Nephron (organoid): ENCODE results near the gene CCL5.

ENCODE experiments used
- H3K27ac Mint-ChIP-seq, 3 experiments: 2 replicates each; pipeline ENCODE4 v1.8.0; 2020; ENCODE audit warnings: mixed read lengths in 3 of 3, mild to moderate bottlenecking in 2 of 3, moderate library complexity in 1 of 3
- H3K27me3 Mint-ChIP-seq: 2 replicates; pipeline ENCODE4 v1.8.0; 2021; ENCODE audit warnings: low read depth, mild to moderate bottlenecking, moderate library complexity, mixed read lengths
- H3K36me3 Mint-ChIP-seq: 2 replicates; pipeline ENCODE4 v1.8.0; 2020; ENCODE audit warnings: low read depth, mixed read lengths
- H3K4me1 Mint-ChIP-seq: 2 replicates; pipeline ENCODE4 v1.8.0; 2020; ENCODE audit warnings: mixed read lengths
- H3K4me3 Mint-ChIP-seq, 3 experiments: 2 replicates each; pipeline ENCODE4 v1.8.0; 2020; ENCODE audit warnings: mild to moderate bottlenecking in 3 of 3, mixed read lengths in 3 of 3, moderate library complexity in 2 of 3
- H3K9me3 Mint-ChIP-seq: 2 replicates; pipeline ENCODE4 v1.8.0; 2020; ENCODE audit warnings: mixed read lengths
- TF ChIP-seq, protein P1 (sequence below), 3 experiments: fragments of 200-600 bp; sonication (generic); IDR thresholded peaks; one replicate each; pipeline ENCODE4 v1.5.0; 2021; ENCODE audit warnings: antibody characterized with exemption in 3 of 3; ENCODE audit not compliant: unreplicated experiment in 3 of 3

CCL5 gene

DNA sequence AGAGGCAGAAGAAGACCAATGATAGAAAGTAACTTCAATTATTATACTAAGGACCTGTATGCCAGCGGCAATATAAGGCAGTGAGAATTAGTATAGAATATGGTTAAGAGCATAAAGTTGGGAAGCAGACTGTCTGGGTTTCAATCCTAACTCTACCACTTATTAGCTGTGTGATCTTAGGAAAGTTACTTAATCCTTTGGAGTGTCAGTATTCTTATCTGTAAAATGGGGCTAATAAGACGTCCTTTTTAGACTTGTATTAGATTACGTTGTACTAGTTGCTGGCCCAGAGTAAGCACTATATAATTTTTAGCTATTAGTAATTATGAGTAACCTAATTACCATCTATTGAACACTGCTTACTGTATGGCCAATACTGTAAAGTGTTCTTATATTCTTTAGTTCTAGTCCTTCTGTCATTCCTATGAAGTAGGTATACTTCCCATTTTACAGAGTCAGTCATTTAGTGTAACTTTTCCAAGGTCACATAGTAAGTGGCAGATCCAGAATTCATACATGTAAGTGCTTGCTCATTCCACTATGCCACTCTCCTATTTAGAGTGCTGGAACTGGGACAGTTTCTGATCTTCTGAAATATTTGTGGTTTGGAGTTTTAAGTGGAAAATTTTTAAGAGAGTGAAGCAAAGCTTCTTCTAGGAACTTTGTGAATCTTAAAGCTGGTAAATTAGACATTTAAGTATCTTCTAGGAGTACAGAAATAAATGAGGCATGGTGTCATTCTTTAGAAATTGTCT lies 33.9 kb downstream of the CCL5 start:
- no peaks in the 10 kb centered on the region for H3K4me1 Mint-ChIP-seq
- TF ChIP-seq, protein P1, sequence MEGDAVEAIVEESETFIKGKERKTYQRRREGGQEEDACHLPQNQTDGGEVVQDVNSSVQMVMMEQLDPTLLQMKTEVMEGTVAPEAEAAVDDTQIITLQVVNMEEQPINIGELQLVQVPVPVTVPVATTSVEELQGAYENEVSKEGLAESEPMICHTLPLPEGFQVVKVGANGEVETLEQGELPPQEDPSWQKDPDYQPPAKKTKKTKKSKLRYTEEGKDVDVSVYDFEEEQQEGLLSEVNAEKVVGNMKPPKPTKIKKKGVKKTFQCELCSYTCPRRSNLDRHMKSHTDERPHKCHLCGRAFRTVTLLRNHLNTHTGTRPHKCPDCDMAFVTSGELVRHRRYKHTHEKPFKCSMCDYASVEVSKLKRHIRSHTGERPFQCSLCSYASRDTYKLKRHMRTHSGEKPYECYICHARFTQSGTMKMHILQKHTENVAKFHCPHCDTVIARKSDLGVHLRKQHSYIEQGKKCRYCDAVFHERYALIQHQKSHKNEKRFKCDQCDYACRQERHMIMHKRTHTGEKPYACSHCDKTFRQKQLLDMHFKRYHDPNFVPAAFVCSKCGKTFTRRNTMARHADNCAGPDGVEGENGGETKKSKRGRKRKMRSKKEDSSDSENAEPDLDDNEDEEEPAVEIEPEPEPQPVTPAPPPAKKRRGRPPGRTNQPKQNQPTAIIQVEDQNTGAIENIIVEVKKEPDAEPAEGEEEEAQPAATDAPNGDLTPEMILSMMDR (IDR thresholded peaks at IDR 0.05; ENCODE audit: unreplicated experiment in 3 of 3) = no peak
- no peaks in the 10 kb centered on the region for H3K9me3 Mint-ChIP-seq
- peaks cover 74% of the 10 kb centered on the region for H3K36me3 Mint-ChIP-seq
- no peak overlapping the region for H3K4me3 Mint-ChIP-seq
- H3K27ac Mint-ChIP-seq = peak overlapping the region in 1 of 3 experiments; percentile 26
- H3K27me3 Mint-ChIP-seq = no peaks in the 10 kb centered on the region

- Mint-ChIP-seq H3K27me3 (no peaks in the 10 kb centered on the region), H3K27ac (no peak overlapping the region), H3K4me3 (no peak overlapping the region), H3K9me3 (no peaks in the 10 kb centered on the region), H3K4me1 (no peaks in the 10 kb centered on the region), H3K36me3 (peaks cover 73% of the 10 kb centered on the region)
- TF ChIP-seq, protein P1 (IDR thresholded peaks at IDR 0.05; ENCODE audit: unreplicated experiment in 3 of 3) = no peak
These were observed 35.6 kb downstream of the CCL5 start for GRCh38 chr17:35844547-35844946.

DNA sequence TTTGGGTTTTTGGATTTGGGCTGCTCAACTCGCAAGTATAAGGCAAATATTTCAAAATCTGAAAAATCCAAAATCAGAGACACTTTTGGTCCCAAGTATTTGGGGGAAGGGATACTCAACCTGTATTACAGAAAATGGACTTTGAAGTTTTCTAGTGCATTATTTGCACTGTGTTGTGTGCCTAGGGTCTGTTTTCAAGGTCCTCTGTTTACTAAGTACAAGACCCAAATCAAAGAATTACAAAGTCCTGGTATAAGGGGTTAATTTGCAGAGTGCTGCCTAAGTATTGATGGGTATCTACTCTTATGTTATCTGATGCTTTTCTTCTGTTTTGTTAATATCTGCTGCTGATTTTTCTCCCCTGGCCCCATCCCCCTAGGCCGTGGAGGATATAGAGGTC lies 36.5 kb downstream of the CCL5 start:
- Mint-ChIP-seq H3K36me3 (peaks cover 73% of the 10 kb centered on the region), H3K9me3 (no peaks in the 10 kb centered on the region), H3K4me1 (no peaks in the 10 kb centered on the region), H3K4me3 (no peak overlapping the region), H3K27me3 (no peaks in the 10 kb centered on the region), H3K27ac (no peak overlapping the region)
- TF ChIP-seq, protein P1 (IDR thresholded peaks at IDR 0.05; ENCODE audit: unreplicated experiment in 3 of 3) = no peak

GRCh38 chr17:35842239-35842638 lies 37.9 kb downstream of the CCL5 start:
- Mint-ChIP-seq H3K9me3 (no peaks in the 10 kb centered on the region), H3K27ac (peak overlapping the region in 1 of 3 experiments; percentile 14), H3K36me3 (peaks cover 78% of the 10 kb centered on the region), H3K4me1 (no peaks in the 10 kb centered on the region), H3K27me3 (no peaks in the 10 kb centered on the region), H3K4me3 (no peak overlapping the region)
- TF ChIP-seq, protein P1 (IDR thresholded peaks at IDR 0.05; ENCODE audit: unreplicated experiment in 3 of 3) = no peak

GRCh38 chr17:35841505-35841904 lies 38.7 kb downstream of the CCL5 start:
- H3K9me3 Mint-ChIP-seq = no peaks in the 10 kb centered on the region
- TF ChIP-seq, protein P1 (IDR thresholded peaks at IDR 0.05; ENCODE audit: unreplicated experiment in 3 of 3) = no peak
- H3K36me3 Mint-ChIP-seq = peaks cover 78% of the 10 kb centered on the region
- H3K27ac Mint-ChIP-seq = no peak overlapping the region
- H3K27me3 Mint-ChIP-seq = no peaks in the 10 kb centered on the region
- H3K4me1 Mint-ChIP-seq = no peaks in the 10 kb centered on the region
- no peak overlapping the region for H3K4me3 Mint-ChIP-seq

DNA sequence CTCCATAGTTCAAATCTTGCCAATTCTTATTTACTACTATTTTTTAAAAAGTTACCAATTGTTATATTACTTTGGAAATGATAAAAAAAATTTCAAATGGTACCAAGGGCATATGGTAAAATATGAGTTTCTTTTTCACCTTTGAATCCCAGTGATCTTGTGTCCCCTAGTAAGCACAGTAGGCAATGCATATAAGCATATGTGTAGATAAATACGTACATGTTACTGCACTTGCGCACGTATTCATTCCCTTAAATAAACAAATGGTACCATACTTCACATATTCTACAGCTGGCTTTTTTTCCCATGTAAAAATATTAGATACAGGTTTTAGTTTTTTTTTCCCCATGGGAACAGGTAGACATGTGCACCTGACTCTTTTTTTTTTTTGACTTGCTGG lies 39.1 kb downstream of the CCL5 start:
- Mint-ChIP-seq H3K4me1 (no peaks in the 10 kb centered on the region), H3K27ac (no peak overlapping the region), H3K36me3 (peaks cover 78% of the 10 kb centered on the region), H3K9me3 (no peaks in the 10 kb centered on the region), H3K4me3 (no peak overlapping the region), H3K27me3 (no peaks in the 10 kb centered on the region)
- TF ChIP-seq, protein P1 (IDR thresholded peaks at IDR 0.05; ENCODE audit: unreplicated experiment in 3 of 3) = no peak
